Measurements from ENCODE around the gene FNTB.
"Not testable (repeated sequence)": the region's sequence is repeated elsewhere in the genome, so short reads cannot be mapped to it uniquely, and the experiment has no call there.

Gene FNTB

DNA sequence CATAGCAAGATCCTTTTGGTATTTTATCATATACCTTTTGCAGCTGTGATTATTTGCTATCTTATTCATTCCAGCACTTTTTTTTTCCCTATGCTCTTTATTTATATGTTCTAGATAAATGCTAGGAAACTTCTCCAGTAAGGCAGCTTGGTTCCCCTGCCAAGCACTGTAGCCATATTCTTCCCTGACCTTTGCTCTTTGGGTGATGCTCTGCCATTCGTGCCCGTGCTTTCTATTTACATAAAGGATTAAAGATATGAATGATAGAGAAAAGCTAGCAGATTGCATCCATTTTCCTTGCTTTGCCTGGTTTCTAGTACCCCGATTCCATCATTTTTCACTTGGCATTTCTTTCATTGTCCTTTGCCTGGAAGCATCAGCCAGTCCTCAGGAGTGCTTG, 42.2 kb downstream of the FNTB start:
- Mint-ChIP-seq H3K36me3 (peaks cover 36% of the 10 kb centered on the region), H3K27ac (no peak overlapping the region)

DNA sequence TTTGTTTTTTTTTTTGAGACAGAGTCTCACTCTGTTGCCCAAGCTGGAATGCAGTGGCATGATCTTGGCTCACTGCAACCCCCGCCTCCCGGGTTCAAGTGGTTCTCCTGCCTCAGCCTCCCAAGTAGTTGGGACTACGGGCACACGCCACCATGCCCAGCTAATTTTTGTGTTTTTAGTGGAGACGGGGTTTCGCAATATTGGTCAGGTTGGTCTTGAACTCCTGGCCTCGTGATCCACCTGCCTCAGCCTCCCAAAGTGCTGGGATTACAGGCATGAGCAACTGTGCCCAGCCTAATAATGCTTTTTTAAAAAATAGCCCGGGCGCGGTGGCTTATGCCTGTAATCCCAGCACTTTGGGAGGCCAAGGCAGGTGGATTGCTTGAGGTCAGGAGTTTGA, 44.6 kb downstream of the FNTB start:
- not testable (repeated sequence) for H3K27me3 Mint-ChIP-seq; DNase-seq (ENCODE audit: low spot score in 2 of 2); H3K4me3 Mint-ChIP-seq; ATAC-seq (ENCODE audit: low read depth); H3K4me1 Mint-ChIP-seq; H3K9me3 Mint-ChIP-seq; H3K27ac Mint-ChIP-seq
- H3K36me3 Mint-ChIP-seq: peaks cover 36% of the 10 kb centered on the region

More for the DNA sequence above, 42.2 kb downstream of the FNTB start:
- Mint-ChIP-seq H3K9me3 (no peaks in the 10 kb centered on the region), H3K4me1 (no peaks in the 10 kb centered on the region), H3K4me3 (no peak overlapping the region), H3K27me3 (no peaks in the 10 kb centered on the region)
- ATAC-seq (ENCODE audit: low read depth): no peak
- no peak for DNase-seq (ENCODE audit: low spot score in 2 of 2)

DNA sequence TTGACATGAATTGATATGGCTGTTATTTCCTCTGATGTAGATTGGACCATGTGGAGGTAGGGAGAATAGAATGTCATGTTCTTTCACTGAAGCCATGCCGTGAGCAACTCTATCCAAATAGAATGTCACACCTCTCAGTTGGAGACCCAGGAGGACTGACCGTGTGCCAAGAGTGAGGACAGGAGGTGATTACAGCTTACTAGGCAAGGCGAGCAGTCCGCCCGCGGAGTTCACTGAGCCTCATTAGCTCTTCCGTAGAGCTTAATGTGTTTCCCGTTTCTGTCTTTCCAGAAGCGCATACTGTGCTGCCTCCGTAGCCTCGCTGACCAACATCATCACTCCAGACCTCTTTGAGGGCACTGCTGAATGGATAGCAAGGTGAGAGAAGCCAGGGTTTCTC, 45.6 kb downstream of the FNTB start:
- Mint-ChIP-seq H3K36me3 (peaks cover 27% of the 10 kb centered on the region), H3K4me3 (no peak overlapping the region), H3K27me3 (no peaks in the 10 kb centered on the region), H3K27ac (no peak overlapping the region), H3K4me1 (no peaks in the 10 kb centered on the region), H3K9me3 (no peaks in the 10 kb centered on the region)
- DNase-seq (ENCODE audit: low spot score in 2 of 2) (no peak), ATAC-seq (ENCODE audit: low read depth) (no peak)

GRCh38 chr14:65033181-65033580, 46.5 kb downstream of the FNTB start:
- DNase-seq (ENCODE audit: low spot score in 2 of 2) (no peak), ATAC-seq (ENCODE audit: low read depth) (no peak)
- Mint-ChIP-seq H3K27me3 (no peaks in the 10 kb centered on the region), H3K9me3 (no peaks in the 10 kb centered on the region), H3K36me3 (peaks cover 23% of the 10 kb centered on the region), H3K4me1 (no peaks in the 10 kb centered on the region), H3K27ac (no peak overlapping the region), H3K4me3 (no peak overlapping the region)

DNA sequence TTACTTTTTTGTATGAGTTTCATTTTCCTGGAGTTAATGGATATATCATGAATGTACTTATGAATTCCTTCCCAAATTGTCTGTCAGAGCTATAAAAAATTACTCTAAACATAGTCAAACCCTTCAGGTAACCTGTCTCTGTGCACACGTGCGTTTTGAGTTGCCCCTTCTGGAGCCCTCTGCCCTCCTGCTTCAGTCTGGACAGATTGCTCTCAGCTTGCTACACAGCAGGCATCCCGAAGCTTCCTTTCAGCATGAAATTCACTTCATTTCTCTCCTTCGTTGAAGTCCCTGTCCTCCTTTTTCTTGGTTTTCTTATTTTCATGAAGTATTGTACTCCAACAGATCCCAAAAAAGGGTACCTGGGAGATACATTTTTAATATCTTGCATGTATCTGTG, 47.3 kb downstream of the FNTB start:
- ATAC-seq (ENCODE audit: low read depth) (no peak), DNase-seq (ENCODE audit: low spot score in 2 of 2) (no peak)
- H3K9me3 Mint-ChIP-seq: no peaks in the 10 kb centered on the region
- H3K4me3 Mint-ChIP-seq: no peak overlapping the region
- no peaks in the 10 kb centered on the region for H3K4me1 Mint-ChIP-seq
- no peaks in the 10 kb centered on the region for H3K27me3 Mint-ChIP-seq
- peaks cover 27% of the 10 kb centered on the region for H3K36me3 Mint-ChIP-seq
- H3K27ac Mint-ChIP-seq: no peak overlapping the region

DNA sequence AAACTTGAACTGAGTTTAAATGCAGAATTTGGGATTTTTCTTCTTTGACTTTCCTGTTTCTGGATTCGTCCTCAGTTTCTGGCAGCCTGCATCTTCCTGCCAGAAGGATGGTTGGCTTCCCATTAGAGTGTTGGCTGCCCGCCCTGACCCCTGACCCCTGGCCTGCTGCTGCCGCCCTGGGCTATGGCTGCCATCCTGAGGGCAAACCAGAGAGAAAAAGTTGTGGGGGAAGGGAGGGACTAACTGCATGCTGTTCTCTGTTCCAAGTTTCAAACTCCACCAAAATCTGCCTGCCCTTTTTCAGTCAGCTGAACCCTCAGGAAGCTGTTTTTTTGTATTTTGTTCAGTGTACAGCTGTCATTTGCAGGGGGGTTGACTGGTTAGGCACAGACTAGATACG, 48.4 kb downstream of the FNTB start:
- Mint-ChIP-seq H3K27ac (no peak overlapping the region), H3K27me3 (no peaks in the 10 kb centered on the region), H3K9me3 (no peaks in the 10 kb centered on the region), H3K4me1 (no peaks in the 10 kb centered on the region), H3K4me3 (no peak overlapping the region), H3K36me3 (peaks cover 21% of the 10 kb centered on the region)
- DNase-seq (ENCODE audit: low spot score in 2 of 2) (no peak), ATAC-seq (ENCODE audit: low read depth) (no peak)

DNA sequence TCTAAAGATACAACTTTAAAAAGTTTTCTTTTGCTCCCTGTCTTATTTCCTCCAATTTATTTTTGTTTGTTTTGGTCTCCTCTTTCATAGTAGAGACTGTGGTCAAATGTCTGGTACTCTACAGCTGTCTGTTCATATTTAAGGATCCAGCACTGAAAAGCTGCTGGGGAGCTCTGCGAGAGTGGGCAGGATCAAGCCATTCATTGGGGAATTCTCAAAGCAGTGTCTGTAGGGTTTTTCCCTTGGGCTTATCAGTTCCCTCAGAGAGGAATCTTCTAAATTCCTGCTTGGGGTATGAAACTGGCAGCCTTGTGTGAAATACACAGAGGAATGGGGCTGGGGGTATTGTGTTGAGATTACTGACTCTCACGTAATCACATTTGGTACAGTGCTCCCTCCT, 52.3 kb downstream of the FNTB start:
- Mint-ChIP-seq H3K4me3 (no peak overlapping the region), H3K27ac (no peak overlapping the region), H3K9me3 (no peaks in the 10 kb centered on the region), H3K36me3 (peaks cover 13% of the 10 kb centered on the region), H3K4me1 (peaks cover 9% of the 10 kb centered on the region), H3K27me3 (no peaks in the 10 kb centered on the region)
- ATAC-seq (ENCODE audit: low read depth): no peak
- DNase-seq (ENCODE audit: low spot score in 2 of 2): no peak

DNA sequence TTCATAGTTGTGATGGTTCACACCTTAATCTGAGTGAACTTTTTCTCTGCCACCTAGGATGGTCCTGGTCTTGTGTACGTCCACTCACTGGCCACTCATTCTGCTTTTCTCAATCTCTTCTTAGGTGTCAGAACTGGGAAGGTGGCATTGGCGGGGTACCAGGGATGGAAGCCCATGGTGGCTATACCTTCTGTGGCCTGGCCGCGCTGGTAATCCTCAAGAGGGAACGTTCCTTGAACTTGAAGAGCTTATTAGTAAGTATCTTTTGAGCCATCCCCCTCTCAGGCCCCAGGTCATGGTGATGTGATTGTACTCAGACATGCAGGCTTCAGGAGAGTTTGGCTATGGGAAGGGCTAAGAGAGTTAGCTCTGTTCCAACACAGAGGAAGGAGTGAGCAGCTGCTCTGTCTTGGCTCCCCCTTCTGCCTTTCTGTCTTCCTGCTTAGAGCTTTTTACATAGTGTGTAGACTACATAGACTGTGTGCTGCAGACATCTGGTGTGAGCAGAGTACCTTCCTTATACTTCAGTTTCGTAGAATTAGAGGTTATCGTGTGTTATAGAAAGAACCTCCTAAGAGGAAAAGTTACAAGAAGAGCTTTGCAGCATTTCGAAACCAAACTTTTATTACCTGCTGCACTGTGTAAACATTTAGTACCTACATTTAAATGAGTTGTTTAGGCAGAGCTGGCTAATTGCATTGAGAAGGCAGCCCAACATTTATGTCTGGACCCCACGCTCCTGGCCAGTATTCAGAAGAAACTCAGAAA, 54.2 kb downstream of the FNTB start:
- H3K36me3 Mint-ChIP-seq: peaks cover 13% of the 10 kb centered on the region
- ATAC-seq (ENCODE audit: low read depth) (no peak), DNase-seq (ENCODE audit: low spot score in 2 of 2) (no peak)
- peaks cover 9% of the 10 kb centered on the region for H3K4me1 Mint-ChIP-seq
- H3K4me3 Mint-ChIP-seq: no peak overlapping the region
- H3K9me3 Mint-ChIP-seq: no peaks in the 10 kb centered on the region
- H3K27me3 Mint-ChIP-seq: no peaks in the 10 kb centered on the region
- H3K27ac Mint-ChIP-seq: peak overlapping the region; percentile 25

DNA sequence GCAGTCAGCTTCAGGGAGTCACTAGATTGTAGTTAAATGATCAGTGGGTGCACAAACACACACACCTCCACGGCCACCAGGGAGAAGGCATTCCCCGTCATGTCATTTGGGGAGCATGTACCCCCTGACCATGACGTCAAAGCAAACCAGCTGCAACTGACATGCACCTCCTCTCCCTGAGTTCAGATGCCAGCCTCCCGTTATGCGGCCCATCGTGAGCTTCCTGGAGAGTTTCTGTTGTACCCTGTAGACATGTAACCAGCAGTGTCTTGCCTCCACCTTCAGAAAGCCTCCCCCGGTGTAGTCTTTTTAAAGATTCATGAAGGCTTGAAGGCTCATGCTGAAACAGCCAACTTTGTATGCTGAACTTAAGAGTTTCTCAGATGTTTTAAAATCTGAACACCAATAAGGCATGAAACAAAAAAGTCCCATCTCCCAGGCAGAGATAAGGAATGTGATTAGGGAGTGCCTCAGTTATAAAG, 54.8 kb downstream of the FNTB start:
- H3K9me3 Mint-ChIP-seq: no peaks in the 10 kb centered on the region
- DNase-seq (ENCODE audit: low spot score in 2 of 2) (no peak), ATAC-seq (ENCODE audit: low read depth) (no peak)
- H3K4me3 Mint-ChIP-seq: no peak overlapping the region
- peaks cover 9% of the 10 kb centered on the region for H3K4me1 Mint-ChIP-seq
- H3K36me3 Mint-ChIP-seq: peaks cover 15% of the 10 kb centered on the region
- H3K27ac Mint-ChIP-seq: peak overlapping the region; percentile 53
- H3K27me3 Mint-ChIP-seq: no peaks in the 10 kb centered on the region

DNA sequence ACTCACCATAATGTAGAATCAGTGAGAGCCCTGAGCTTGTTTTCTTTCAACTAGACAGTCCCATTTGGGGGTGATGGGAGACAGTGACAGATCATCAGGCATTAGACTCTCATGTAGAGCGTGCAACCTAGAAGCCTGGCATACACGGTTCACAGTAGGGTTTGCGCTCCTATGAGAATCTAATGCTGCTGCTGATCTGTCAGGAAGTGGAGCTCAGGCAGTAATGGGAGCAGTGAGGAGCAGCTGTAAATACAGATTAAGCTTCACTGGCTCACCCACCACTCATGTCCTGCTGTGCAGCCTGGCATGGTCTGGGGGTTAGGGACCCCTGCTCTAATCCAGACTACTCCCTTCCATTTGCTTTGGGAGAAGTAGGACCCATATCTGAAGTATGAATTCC, 55.6 kb downstream of the FNTB start:
- H3K36me3 Mint-ChIP-seq: peaks cover 18% of the 10 kb centered on the region

GRCh38 chr14:65042731-65043372, 56.2 kb downstream of the FNTB start:
- peaks cover 21% of the 10 kb centered on the region for H3K36me3 Mint-ChIP-seq
- no peaks in the 10 kb centered on the region for H3K9me3 Mint-ChIP-seq
- peak overlapping the region; percentile 50 for H3K27ac Mint-ChIP-seq
- DNase-seq (ENCODE audit: low spot score in 2 of 2) (peak in 1 of 2 donors; percentile 6), ATAC-seq (ENCODE audit: low read depth) (peak; percentile 92)
- H3K4me3 Mint-ChIP-seq: no peak overlapping the region
- H3K27me3 Mint-ChIP-seq: no peaks in the 10 kb centered on the region
- peaks cover 13% of the 10 kb centered on the region for H3K4me1 Mint-ChIP-seq

More for the DNA sequence above, 55.6 kb downstream of the FNTB start:
- DNase-seq (ENCODE audit: low spot score in 2 of 2): no peak
- peak overlapping the region; percentile 50 for H3K27ac Mint-ChIP-seq
- peaks cover 10% of the 10 kb centered on the region for H3K4me1 Mint-ChIP-seq
- ATAC-seq (ENCODE audit: low read depth): no peak
- no peaks in the 10 kb centered on the region for H3K27me3 Mint-ChIP-seq
- no peaks in the 10 kb centered on the region for H3K9me3 Mint-ChIP-seq
- no peak overlapping the region for H3K4me3 Mint-ChIP-seq

- peaks cover 18% of the 10 kb centered on the region for H3K36me3 Mint-ChIP-seq
- no peak overlapping the region for H3K27ac Mint-ChIP-seq
Observed at GRCh38 chr14:65043893-65044595, 57.3 kb downstream of the FNTB start.

GRCh38 chr14:65044596-65044959, 57.9 kb downstream of the FNTB start:
- ATAC-seq (ENCODE audit: low read depth) (no peak), DNase-seq (ENCODE audit: low spot score in 2 of 2) (no peak)
- H3K27me3 Mint-ChIP-seq: no peaks in the 10 kb centered on the region
- no peak overlapping the region for H3K4me3 Mint-ChIP-seq
- peaks cover 18% of the 10 kb centered on the region for H3K36me3 Mint-ChIP-seq
- H3K27ac Mint-ChIP-seq: no peak overlapping the region
- H3K4me1 Mint-ChIP-seq: peaks cover 13% of the 10 kb centered on the region
- H3K9me3 Mint-ChIP-seq: no peaks in the 10 kb centered on the region

More at GRCh38 chr14:65043893-65044595, 57.3 kb downstream of the FNTB start:
- ATAC-seq (ENCODE audit: low read depth) (no peak), DNase-seq (ENCODE audit: low spot score in 2 of 2) (no peak)
- H3K4me1 Mint-ChIP-seq: peaks cover 13% of the 10 kb centered on the region
- no peaks in the 10 kb centered on the region for H3K27me3 Mint-ChIP-seq
- H3K9me3 Mint-ChIP-seq: no peaks in the 10 kb centered on the region
- H3K4me3 Mint-ChIP-seq: no peak overlapping the region

- no peaks in the 10 kb centered on the region for H3K27me3 Mint-ChIP-seq
- ATAC-seq (ENCODE audit: low read depth) (no peak), DNase-seq (ENCODE audit: low spot score in 2 of 2) (no peak)
- no peak overlapping the region for H3K27ac Mint-ChIP-seq
- H3K4me1 Mint-ChIP-seq: peaks cover 13% of the 10 kb centered on the region
- H3K36me3 Mint-ChIP-seq: peaks cover 18% of the 10 kb centered on the region
- H3K4me3 Mint-ChIP-seq: no peak overlapping the region
- H3K9me3 Mint-ChIP-seq: no peaks in the 10 kb centered on the region
Observed at GRCh38 chr14:65045006-65045405, 58.3 kb downstream of the FNTB start.
